Prostate gland (tissue), 2 donors: Measurements from ENCODE around the gene GALNTL6.

Source experiments
- POLR2A ChIP-seq: fragments of 450-650 bp; IDR thresholded peaks from one replicate; pipeline ENCODE4 v1.6.1; 2016; ENCODE audit warnings: antibody characterized with exemption, mild to moderate bottlenecking
- TF ChIP-seq, protein P1 (sequence below), 4 experiments: fragments of 200-600 bp in 2 of 4; fragments of 450-650 bp in 2 of 4; sonication (generic) in 2 of 4; IDR thresholded peaks; 1 replicate in 3 of 4; 2 replicates in 1 of 4; pipeline ENCODE4 v1.5.1; 2016 to 2019; ENCODE audit warnings: antibody characterized with exemption in 4 of 4, mild to moderate bottlenecking in 2 of 4, moderate library complexity in 2 of 4

DNA sequence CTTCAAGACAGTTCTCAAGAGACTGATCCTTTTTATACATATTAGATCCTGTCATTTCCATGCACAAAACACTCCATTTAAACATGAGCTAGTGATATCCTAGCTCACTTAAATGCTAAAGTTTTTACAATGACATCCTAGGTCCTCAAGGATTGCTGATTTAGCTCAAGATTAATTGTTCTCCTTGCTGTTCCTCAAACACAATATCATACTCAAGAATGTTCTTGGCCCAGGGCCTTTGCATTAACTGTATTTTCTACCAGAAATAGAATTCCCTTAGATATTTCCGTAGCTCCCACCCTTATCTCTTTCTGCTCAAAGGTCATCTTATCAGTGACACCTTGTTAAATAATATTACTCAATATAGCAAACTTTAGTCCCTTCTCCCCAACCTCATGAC lies 270.1 kb downstream of the GALNTL6 start:
- TF ChIP-seq, protein P1, sequence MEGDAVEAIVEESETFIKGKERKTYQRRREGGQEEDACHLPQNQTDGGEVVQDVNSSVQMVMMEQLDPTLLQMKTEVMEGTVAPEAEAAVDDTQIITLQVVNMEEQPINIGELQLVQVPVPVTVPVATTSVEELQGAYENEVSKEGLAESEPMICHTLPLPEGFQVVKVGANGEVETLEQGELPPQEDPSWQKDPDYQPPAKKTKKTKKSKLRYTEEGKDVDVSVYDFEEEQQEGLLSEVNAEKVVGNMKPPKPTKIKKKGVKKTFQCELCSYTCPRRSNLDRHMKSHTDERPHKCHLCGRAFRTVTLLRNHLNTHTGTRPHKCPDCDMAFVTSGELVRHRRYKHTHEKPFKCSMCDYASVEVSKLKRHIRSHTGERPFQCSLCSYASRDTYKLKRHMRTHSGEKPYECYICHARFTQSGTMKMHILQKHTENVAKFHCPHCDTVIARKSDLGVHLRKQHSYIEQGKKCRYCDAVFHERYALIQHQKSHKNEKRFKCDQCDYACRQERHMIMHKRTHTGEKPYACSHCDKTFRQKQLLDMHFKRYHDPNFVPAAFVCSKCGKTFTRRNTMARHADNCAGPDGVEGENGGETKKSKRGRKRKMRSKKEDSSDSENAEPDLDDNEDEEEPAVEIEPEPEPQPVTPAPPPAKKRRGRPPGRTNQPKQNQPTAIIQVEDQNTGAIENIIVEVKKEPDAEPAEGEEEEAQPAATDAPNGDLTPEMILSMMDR (IDR thresholded peaks at IDR 0.05), result no peak
- TF ChIP-seq POLR2A, result no peak
